Activated CD8-positive, alpha-beta memory T cell treated with anti-CD3 and anti-CD28 coated beads for 24 hours (primary cell): ENCODE measurements around the gene NOS3.
"Not testable (repeated sequence)": the region's sequence is repeated elsewhere in the genome, so short reads cannot be mapped to it uniquely, and the experiment has no call there.

Experiments used
- DNase-seq: peaks from one replicate; pipeline ENCODE4 v3.0.0-alpha.2; 2020

NOS3 gene

GRCh38 chr7:151040616-151041375 lies 50.0 kb downstream of the NOS3 start:
- no peak for DNase-seq

- DNase-seq: not testable (repeated sequence)
Measured at GRCh38 chr7:151043449-151043848, 52.6 kb downstream of the NOS3 start.

GRCh38 chr7:151043959-151044358 lies 53.1 kb downstream of the NOS3 start:
- no peak for DNase-seq

GRCh38 chr7:151045262-151045661 lies 54.4 kb downstream of the NOS3 start:
- DNase-seq: no peak

- DNase-seq: no peak
Measured at GRCh38 chr7:151045967-151046366, 55.1 kb downstream of the NOS3 start.

GRCh38 chr7:151046603-151047573 lies 56.1 kb downstream of the NOS3 start:
- DNase-seq: no peak

GRCh38 chr7:151047976-151048815 lies 57.4 kb downstream of the NOS3 start, which contains the start of gene ASIC3:
ASIC3 (plus strand) TSS chr7:151048531; CDS start chr7:151048886, 355 bp downstream.
- DNase-seq: no peak

GRCh38 chr7:151048911-151049463 lies 58.2 kb downstream of the NOS3 start:
- no peak for DNase-seq

GRCh38 chr7:151051108-151051507 lies 60.3 kb downstream of the NOS3 start:
- peak; percentile 81 for DNase-seq

GRCh38 chr7:151053096-151053495 lies 62.3 kb downstream of the NOS3 start:
- DNase-seq: no peak

- no peak for DNase-seq
Measured at GRCh38 chr7:151053751-151054150, 62.9 kb downstream of the NOS3 start.

- no peak for DNase-seq
Measured at GRCh38 chr7:151056283-151056665, 65.5 kb downstream of the NOS3 start.

- DNase-seq: no peak
Measured at GRCh38 chr7:151056666-151057505, 66.1 kb downstream of the NOS3 start.

- DNase-seq: no peak
Measured at GRCh38 chr7:151057506-151057988, 66.7 kb downstream of the NOS3 start, which contains the start of gene CDK5. CDK5 (minus strand) TSS chr7:151057897; CDS start chr7:151057848, 49 bp downstream.

- peak; percentile 95 for DNase-seq
Measured at GRCh38 chr7:151057989-151058780, 67.4 kb downstream of the NOS3 start.

GRCh38 chr7:151058781-151059366 lies 68.1 kb downstream of the NOS3 start:
- DNase-seq: no peak

GRCh38 chr7:151059367-151060112 lies 68.7 kb downstream of the NOS3 start, which contains the start of gene SLC4A2:
SLC4A2 (plus strand) TSS chr7:151059589; CDS start chr7:151061988, 2,399 bp downstream.
- DNase-seq: peak; percentile 89

GRCh38 chr7:151060113-151060415 lies 69.2 kb downstream of the NOS3 start:
- no peak for DNase-seq
